ENCODE results near the gene HEG1. TPM values are rescaled to one million over a fixed set of nuclear protein-coding genes. Genes with fewer than 3 reads are reported as not detected.
A peak's percentile ranks its signal among the peaks of the same experiment; 100 is the strongest.

The HEG1 gene
- total and polyA plus RNA-seq, 2 of the 13 experiments (the other 11 are each of a cell fraction or from before 2014, with no cell fraction given): 10.7 to 18.2 TPM

DNA sequence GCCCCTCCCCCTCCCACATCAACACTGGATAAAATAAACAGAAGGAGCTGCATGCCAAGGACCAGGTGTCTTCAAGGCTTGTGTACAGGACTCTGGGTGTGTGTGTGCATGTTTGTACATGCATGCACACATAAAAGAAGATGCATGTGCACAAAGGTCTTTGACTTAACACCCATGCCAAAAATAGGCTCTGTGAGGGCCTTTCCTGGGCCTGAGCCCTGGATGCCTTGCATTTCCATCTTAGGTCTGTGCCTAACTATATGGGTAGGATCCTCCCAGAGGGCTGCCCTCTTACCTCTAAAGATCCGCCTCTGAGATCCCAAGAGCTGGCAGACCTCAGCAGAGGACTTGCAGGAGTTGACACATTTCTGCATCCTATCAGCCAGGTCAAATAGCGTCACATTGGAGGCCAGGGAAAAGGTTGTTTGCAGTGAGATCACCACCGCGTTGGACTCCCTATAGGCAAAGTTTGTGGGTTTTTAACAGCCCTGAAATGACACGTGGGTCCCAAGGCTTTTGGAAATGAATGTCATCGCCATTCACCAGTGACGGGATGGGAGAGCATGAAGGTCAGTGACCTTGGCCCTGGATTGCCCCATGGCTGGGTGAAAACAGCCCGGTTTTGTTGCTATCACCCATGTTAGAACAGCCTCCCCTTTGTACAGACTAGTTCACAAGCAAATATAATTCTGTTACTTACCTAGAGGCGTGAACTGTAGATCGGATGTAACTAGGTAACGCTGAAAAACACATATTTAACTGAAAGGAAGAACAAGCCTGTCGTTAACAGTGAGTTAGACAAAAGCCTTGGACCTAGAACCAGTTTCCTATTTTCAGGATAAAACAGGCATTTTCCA lies 54.0 kb downstream of the HEG1 start (continued):
- TF ChIP-seq, protein P1, sequence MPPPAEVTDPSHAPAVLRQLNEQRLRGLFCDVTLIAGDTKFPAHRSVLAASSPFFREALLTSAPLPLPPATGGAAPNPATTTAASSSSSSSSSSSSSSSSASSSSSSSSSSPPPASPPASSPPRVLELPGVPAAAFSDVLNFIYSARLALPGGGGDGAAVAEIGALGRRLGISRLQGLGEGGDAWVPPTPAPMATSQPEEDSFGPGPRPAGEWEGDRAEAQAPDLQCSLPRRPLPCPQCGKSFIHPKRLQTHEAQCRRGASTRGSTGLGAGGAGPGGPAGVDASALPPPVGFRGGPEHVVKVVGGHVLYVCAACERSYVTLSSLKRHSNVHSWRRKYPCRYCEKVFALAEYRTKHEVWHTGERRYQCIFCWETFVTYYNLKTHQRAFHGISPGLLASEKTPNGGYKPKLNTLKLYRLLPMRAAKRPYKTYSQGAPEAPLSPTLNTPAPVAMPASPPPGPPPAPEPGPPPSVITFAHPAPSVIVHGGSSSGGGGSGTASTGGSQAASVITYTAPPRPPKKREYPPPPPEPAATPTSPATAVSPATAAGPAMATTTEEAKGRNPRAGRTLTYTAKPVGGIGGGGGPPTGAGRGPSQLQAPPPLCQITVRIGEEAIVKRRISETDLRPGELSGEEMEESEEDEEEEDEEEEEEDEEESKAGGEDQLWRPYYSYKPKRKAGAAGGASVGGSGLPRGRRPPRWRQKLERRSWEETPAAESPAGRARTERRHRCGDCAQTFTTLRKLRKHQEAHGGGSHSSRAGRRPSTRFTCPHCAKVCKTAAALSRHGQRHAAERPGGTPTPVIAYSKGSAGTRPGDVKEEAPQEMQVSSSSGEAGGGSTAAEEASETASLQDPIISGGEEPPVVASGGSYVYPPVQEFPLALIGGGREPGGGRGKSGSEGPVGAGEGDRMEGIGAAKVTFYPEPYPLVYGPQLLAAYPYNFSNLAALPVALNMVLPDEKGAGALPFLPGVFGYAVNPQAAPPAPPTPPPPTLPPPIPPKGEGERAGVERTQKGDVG (CRISPR knock-in tag; IDR thresholded peaks at IDR 0.05; ENCODE audit: borderline replicate concordance): 0 out of 2 replicates have a peak, but pooled peaks have one; percentile 86
- TF ChIP-seq ZNF329 (CRISPR knock-in tag; IDR thresholded peaks at IDR 0.05; ENCODE audit: low read depth): 0 out of 2 replicates have a peak, but pooled peaks have one; percentile 45
- TF ChIP-seq MAF1 (CRISPR knock-in tag; IDR thresholded peaks at IDR 0.05; ENCODE audit: borderline replicate concordance): 0 out of 2 replicates have a peak, but pooled peaks have one; percentile 53
- TF ChIP-seq, protein P2, sequence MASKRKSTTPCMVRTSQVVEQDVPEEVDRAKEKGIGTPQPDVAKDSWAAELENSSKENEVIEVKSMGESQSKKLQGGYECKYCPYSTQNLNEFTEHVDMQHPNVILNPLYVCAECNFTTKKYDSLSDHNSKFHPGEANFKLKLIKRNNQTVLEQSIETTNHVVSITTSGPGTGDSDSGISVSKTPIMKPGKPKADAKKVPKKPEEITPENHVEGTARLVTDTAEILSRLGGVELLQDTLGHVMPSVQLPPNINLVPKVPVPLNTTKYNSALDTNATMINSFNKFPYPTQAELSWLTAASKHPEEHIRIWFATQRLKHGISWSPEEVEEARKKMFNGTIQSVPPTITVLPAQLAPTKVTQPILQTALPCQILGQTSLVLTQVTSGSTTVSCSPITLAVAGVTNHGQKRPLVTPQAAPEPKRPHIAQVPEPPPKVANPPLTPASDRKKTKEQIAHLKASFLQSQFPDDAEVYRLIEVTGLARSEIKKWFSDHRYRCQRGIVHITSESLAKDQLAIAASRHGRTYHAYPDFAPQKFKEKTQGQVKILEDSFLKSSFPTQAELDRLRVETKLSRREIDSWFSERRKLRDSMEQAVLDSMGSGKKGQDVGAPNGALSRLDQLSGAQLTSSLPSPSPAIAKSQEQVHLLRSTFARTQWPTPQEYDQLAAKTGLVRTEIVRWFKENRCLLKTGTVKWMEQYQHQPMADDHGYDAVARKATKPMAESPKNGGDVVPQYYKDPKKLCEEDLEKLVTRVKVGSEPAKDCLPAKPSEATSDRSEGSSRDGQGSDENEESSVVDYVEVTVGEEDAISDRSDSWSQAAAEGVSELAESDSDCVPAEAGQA (IDR thresholded peaks at IDR 0.05; ENCODE audit: low read depth): peak; percentile 79
- TF ChIP-seq, protein P2 (CRISPR knock-in tag; IDR thresholded peaks at IDR 0.05; ENCODE audit: borderline replicate concordance): no peak; the same call in 1 of the 2 replicates
- TF ChIP-seq, protein P3, sequence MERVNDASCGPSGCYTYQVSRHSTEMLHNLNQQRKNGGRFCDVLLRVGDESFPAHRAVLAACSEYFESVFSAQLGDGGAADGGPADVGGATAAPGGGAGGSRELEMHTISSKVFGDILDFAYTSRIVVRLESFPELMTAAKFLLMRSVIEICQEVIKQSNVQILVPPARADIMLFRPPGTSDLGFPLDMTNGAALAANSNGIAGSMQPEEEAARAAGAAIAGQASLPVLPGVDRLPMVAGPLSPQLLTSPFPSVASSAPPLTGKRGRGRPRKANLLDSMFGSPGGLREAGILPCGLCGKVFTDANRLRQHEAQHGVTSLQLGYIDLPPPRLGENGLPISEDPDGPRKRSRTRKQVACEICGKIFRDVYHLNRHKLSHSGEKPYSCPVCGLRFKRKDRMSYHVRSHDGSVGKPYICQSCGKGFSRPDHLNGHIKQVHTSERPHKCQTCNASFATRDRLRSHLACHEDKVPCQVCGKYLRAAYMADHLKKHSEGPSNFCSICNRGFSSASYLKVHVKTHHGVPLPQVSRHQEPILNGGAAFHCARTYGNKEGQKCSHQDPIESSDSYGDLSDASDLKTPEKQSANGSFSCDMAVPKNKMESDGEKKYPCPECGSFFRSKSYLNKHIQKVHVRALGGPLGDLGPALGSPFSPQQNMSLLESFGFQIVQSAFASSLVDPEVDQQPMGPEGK (CRISPR knock-in tag; IDR thresholded peaks at IDR 0.05): peak; percentile 70; the same call in 1 of the 2 replicates
- TF ChIP-seq PHF8 (CRISPR knock-in tag; IDR thresholded peaks at IDR 0.05): peak; percentile 44
- TF ChIP-seq TCF7 (IDR thresholded peaks at IDR 0.05; ENCODE audit: low read depth): no peak; the same call in 1 of the 2 replicates
- TF ChIP-seq ZNF121 (CRISPR knock-in tag; IDR thresholded peaks at IDR 0.05): 0 out of 2 replicates have a peak, but pooled peaks have one; percentile 27
- peak; percentile 90 for TF ChIP-seq ISL2 (CRISPR knock-in tag; IDR thresholded peaks at IDR 0.05)
- TF ChIP-seq ZNF672 (CRISPR knock-in tag; IDR thresholded peaks at IDR 0.05): no peak
- peak; percentile 93; the same call in 1 of the 2 replicates for TF ChIP-seq TGIF2 (CRISPR knock-in tag; IDR thresholded peaks at IDR 0.05)
- no peak for TF ChIP-seq CBX2 (IDR thresholded peaks at IDR 0.05; ENCODE audit: low read depth, low read length)
- no peak for TF ChIP-seq CBX2 (CRISPR knock-in tag; IDR thresholded peaks at IDR 0.05; ENCODE audit: low read depth)
- TF ChIP-seq SIX1 (CRISPR knock-in tag; IDR thresholded peaks at IDR 0.05; ENCODE audit: borderline replicate concordance): 0 out of 2 replicates have a peak, but pooled peaks have one; percentile 23
- no peak for TF ChIP-seq NONO (IDR thresholded peaks at IDR 0.05)
- TF ChIP-seq NONO (CRISPR knock-in tag; conservative IDR thresholded peaks at IDR 0.05): peak; percentile 78
- TF ChIP-seq ZNF792 (CRISPR knock-in tag; IDR thresholded peaks at IDR 0.05): peak; percentile 89; the same call in 1 of the 2 replicates
- TF ChIP-seq ERF (CRISPR knock-in tag; IDR thresholded peaks at IDR 0.05): peak; percentile 52

Data from HepG2 (cell line).